HG02938 (cell line): ENCODE results near the gene G6PC1.
"Not testable (repeated sequence)": the region's sequence is repeated elsewhere in the genome, so short reads cannot be mapped to it uniquely, and the experiment has no call there.

Experiments
- ATAC-seq: cut with Tn5 transposase; IDR thresholded peaks from one replicate; pipeline ENCODE4 v1.9.1; 2021; ENCODE audit warnings: mild to moderate bottlenecking, moderate library complexity; ENCODE audit not compliant: unreplicated experiment

The G6PC1 gene

DNA sequence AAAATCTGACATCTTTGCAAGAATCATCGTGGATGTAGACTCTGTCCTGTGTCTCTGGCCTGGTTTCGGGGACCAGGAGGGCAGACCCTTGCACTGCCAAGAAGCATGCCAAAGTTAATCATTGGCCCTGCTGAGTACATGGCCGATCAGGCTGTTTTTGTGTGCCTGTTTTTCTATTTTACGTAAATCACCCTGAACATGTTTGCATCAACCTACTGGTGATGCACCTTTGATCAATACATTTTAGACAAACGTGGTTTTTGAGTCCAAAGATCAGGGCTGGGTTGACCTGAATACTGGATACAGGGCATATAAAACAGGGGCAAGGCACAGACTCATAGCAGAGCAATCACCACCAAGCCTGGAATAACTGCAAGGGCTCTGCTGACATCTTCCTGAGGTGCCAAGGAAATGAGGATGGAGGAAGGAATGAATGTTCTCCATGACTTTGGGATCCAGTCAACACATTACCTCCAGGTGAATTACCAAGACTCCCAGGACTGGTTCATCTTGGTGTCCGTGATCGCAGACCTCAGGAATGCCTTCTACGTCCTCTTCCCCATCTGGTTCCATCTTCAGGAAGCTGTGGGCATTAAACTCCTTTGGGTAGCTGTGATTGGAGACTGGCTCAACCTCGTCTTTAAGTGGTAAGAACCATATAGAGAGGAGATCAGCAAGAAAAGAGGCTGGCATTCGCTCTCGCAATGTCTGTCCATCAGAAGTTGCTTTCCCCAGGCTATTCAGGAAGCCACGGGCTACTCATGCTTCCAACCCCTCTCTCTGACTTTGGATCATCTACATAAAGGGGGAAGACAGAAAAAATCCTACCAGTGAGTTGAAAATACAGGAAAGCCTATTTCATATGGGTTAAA, at the start of gene G6PC1:
Gene G6PC1 (plus strand): TSS at position 340 of the 872 bp plus-strand sequence. CDS start 78 bp downstream, at position 418.
- ATAC-seq = no peak

DNA sequence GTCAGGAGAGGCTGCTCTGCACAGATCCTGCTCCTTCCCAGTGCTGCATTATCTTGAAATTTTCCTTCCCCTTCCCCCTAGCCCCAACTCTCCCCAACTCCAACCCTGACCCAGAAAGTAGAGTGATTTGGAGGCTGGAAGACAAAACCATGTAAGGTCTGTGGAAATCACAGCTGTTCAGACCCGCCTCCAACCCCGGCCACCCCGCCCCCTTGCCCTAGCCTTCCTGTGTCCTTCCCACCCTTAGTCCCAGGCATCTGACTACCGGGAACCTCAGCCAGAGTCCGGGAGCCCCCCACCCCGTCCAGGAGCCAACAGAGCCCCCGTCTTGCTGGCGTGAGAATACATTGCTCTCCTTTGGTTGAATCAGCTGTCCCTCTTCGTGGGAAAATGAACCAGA, 49.6 kb upstream of the G6PC1 start, which contains the start of gene AOC3:
Gene AOC3 (plus strand): TSS at position 246 of the 400 bp plus-strand sequence. CDS start 145 bp downstream, at position 391.
- no peak for ATAC-seq

DNA sequence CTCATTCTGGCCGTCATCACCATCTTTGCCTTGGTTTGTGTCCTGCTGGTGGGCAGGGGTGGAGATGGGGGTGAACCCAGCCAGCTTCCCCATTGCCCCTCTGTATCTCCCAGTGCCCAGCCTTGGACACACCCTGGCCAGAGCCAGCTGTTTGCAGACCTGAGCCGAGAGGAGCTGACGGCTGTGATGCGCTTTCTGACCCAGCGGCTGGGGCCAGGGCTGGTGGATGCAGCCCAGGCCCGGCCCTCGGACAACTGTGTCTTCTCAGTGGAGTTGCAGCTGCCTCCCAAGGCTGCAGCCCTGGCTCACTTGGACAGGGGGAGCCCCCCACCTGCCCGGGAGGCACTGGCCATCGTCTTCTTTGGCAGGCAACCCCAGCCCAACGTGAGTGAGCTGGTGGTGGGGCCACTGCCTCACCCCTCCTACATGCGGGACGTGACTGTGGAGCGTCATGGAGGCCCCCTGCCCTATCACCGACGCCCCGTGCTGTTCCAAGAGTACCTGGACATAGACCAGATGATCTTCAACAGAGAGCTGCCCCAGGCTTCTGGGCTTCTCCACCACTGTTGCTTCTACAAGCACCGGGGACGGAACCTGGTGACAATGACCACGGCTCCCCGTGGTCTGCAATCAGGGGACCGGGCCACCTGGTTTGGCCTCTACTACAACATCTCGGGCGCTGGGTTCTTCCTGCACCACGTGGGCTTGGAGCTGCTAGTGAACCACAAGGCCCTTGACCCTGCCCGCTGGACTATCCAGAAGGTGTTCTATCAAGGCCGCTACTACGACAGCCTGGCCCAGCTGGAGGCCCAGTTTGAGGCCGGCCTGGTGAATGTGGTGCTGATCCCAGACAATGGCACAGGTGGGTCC, 49.0 kb upstream of the G6PC1 start:
- ATAC-seq = not testable (repeated sequence)

DNA sequence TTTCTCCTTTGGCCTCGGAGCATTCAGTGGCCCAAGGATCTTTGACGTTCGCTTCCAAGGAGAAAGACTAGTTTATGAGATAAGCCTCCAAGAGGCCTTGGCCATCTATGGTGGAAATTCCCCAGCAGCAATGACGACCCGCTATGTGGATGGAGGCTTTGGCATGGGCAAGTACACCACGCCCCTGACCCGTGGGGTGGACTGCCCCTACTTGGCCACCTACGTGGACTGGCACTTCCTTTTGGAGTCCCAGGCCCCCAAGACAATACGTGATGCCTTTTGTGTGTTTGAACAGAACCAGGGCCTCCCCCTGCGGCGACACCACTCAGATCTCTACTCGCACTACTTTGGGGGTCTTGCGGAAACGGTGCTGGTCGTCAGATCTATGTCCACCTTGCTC, 48.2 kb upstream of the G6PC1 start:
- ATAC-seq = no peak

DNA sequence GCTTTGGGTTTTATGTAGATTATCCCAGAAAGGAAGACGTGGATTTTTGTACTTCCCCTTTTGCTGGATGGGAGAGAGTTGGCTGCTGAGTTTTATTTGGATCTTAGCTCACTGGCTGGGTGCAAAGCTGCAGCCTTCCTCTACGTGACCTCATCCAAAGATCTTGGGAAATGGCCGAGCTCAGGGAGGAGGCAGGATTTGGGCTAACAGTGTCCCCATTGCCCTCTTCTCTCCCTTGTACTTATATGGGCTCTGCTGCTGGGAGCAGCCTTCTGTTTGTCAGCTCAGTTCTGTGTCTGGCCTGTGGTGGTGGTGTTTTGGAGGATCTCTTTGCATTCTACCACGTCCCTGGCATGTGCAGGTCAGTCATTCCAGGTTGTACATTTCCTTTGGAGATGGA, 47.6 kb upstream of the G6PC1 start:
- no peak for ATAC-seq

DNA sequence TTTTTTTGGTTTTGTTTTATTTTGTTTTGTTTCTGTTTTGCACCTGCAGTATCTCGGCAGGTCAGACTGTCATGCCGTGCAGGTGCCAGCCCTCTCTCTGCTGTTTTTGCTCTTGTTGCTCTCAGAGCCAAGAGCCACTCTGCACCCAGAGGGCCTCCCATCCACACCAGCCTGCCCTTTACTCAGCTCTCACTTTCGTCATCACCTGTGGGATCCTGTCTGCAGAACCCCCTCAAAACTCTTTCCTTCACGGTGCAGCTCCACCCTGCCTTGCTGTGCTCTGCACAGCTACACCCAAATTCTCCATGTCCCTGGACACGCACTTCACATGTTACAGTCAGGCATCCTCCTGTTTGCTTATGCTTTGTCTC, 47.0 kb upstream of the G6PC1 start:
- no peak for ATAC-seq

DNA sequence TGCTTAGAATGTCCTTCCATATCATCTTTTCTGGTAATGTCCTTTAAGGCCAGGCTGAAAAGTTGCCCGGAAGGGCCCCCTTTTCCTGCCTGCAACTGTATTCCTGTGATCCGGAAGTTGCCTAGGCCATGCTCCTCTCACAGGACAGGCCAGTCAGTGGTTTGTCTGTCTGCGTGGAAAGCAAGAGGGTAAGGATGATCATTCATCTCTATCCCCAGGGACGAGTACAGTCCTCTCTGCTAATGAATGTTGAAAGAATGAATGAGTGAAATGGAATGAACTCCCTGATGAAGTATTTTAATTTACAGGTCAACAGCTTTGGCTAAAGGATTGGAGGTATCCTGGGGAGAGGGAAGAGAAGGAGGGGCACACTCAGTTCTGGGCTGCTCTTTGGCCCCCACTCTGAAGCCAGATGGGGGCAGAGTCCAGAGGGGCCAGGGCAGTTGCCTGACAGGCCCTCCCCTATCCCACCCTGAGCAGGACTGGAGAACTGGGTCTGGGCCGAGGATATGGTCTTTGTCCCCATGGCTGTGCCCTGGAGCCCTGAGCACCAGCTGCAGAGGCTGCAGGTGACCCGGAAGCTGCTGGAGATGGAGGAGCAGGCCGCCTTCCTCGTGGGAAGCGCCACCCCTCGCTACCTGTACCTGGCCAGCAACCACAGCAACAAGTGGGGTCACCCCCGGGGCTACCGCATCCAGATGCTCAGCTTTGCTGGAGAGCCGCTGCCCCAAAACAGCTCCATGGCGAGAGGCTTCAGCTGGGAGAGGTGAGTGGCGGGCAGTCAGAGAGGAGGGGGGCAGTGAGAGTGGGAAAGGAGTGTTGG, 46.4 kb upstream of the G6PC1 start:
- ATAC-seq = no peak

DNA sequence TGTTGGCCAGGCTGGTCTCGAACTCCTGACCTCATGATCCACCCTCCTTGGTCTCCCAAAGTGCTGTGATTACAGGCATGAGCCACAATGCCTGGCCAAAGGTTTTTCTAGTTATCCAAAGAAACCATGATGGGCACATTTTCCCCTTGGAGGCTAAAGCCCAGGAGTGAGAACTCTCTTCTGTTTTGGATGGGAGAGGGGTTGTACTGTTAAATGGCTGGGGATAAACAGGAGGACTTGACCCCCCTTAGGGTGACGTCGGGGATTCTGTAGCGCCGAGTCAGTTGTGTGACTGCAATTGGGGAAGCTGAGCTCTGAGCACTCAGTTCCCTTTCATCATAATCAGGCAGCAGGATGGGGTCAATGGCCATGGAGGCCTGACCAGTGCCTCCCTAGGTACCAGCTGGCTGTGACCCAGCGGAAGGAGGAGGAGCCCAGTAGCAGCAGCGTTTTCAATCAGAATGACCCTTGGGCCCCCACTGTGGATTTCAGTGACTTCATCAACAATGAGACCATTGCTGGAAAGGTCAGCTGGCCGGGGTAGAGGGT, 45.5 kb upstream of the G6PC1 start:
- ATAC-seq = no peak

DNA sequence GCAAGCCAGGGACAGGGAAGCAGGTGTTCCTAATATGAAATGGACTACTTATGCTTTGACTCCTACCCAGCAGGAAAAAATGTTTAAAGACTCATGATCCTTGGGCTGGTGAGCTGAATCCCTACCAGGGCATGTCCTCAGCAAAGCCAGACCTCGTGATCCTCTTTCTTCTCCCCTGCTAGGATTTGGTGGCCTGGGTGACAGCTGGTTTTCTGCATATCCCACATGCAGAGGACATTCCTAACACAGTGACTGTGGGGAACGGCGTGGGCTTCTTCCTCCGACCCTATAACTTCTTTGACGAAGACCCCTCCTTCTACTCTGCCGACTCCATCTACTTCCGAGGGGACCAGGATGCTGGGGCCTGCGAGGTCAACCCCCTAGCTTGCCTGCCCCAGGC, 44.5 kb upstream of the G6PC1 start:
- ATAC-seq = not testable (repeated sequence)

DNA sequence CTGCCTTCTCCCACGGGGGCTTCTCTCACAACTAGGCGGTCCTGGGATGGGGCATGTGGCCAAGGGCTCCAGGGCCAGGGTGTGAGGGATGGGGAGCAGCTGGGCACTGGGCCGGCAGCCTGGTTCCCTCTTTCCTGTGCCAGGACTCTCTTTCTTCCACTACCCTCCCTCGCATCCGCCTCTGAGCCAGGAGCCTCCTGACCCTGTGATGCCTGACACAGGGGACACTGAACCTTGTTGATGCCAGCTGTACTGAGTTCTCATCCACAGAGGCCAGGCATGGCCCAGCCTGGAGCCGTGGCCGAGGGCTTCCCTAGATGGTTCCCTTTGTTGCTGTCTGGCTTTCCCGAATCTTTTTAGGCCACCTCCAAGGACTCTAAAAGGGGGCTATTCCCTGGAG, 44.1 kb upstream of the G6PC1 start:
- not testable (repeated sequence) for ATAC-seq

DNA sequence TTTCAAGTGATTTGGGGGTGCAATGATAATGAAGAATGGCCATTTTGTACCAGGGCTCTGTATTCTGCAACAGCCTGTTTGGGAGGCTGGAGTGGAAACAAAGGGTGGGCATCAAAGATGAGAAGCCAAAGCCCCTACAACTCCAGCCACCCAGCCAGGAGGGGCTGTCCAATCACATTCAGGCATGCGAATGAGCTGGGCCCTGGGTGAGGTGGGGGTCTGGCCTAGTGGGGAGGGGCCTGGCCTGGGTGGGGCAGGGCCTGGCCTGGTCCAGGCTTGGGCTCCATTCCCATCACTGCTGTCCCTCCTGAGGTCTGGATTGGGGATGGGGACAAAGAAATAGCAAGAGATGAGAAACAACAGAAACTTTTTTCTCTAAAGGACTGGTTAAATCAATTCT, 43.2 kb upstream of the G6PC1 start:
- no peak for ATAC-seq

DNA sequence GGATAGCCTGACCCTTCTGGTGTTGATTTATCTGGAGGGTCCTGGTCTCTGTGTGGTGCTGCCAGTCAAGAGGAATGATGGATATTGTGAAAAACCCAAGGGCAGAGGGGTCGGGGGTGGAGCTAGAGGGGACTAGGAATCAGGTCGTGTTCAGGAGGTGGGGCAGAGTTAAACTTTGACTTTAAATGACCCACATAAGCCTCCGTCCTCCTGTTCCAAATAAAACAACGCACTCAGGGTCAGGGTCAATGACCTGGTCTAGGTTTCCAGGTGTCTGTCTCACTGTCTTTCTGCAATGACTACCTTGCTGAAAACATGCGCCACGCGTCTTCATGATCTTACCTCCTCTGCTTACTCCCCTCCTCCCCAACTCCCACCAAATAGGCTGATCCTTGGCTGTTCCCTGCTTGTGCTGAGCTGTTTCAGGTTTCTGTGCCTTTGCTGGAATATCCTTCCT, 34.9 kb upstream of the G6PC1 start:
- no peak for ATAC-seq

DNA sequence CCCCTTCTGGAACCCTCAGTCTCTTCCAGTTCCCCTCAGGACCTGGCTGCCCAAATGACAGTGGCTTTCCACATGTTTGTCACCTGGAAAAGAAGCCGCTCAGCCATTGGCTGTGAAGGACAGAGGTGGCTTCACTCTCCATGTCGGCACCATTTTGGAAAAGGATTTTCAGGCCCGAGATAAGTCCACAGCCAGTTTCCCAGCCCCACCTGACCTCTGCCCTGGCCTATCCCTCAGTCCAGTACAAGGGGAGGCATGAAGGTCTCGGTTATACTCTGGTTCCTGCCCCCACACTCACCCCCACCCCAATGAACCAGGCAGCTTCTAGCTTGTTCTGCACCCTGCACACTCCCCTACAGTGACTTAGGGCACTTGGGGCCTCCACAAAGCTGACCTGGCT, 34.4 kb upstream of the G6PC1 start:
- ATAC-seq = no peak

DNA sequence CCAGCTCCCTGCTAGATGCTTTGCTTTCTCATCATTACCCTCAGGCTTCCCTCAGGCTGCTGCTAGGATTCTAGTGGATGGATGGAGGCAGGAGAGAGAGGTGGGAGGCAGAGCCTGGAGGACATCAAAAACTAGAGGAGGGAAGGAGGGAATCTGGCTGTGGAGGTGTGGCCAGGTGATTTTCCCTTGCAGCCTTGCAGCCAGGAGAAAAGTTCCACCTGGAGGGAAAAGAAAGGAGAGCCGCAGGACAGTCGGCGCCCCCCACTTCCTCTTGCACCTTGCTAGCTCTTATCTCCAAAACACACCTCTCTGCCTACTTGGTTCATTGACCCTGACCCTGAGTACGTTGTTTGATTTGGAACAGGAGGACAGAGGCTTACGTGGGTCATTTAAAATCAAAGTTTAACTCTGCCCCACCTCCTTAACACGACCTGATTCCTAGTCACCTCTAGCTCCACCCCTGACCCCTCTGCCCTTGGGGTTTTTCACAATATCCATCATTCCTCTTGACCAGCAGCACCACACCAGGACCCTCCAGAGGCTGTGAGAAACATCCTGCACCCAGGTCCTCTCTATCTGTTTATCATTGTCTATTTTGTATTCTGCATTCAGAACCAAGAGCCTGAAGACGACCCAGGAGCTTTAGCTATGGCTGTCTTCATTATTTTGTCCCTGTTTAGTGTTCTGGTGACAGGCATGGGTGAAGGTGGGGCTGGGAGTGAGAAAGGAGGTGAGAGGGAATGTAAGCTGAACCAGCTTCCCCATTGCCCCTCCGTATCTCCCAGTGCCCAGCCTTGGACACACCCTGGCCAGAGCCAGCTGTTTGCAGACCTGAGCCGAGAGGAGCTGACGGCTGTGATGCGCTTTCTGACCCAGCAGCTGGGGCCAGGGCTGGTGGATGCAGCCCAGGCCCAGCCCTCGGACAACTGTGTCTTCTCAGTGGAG, 33.7 kb upstream of the G6PC1 start:
- ATAC-seq = no peak

DNA sequence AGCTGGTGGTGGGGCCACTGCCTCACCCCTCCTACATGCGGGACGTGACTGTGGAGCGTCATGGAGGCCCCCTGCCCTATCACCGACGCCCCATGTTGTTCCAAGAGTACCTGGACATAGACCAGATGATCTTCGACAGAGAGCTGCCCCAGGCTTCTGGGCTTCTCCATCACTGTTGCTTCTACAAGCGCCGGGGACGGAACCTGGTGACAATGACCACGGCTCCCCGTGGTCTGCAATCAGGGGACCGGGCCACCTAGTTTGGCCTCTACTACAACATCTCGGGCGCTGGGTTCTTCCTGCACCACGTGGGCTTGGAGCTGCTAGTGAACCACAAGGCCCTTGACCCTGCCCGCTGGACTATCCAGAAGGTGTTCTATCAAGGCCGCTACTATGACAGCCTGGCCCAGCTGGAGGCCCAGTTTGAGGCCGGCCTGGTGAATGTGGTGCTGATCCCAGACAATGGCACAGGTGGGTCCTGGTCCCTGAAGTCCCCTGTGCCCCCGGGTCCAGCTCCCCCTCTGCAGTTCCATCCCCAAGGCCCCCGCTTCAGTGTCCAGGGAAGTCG, 32.8 kb upstream of the G6PC1 start:
- ATAC-seq = not testable (repeated sequence)

DNA sequence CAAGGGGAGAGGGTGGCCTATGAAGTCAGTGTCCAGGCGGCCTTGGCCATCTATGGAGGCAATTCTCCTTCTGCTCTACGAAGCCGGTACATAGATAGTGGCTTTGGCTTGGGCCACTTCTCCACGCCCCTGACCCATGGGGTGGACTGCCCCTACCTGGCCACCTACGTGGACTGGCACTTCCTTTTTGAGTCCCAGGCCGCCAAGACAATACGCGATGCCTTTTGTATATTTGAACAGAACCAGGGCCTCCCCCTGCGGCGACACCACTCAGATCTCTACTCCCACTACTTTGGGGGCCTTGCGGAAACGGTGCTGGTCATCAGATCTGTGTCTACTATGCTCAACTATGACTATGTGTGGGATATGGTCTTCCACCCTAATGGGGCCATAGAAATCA, 32.3 kb upstream of the G6PC1 start:
- no peak for ATAC-seq

DNA sequence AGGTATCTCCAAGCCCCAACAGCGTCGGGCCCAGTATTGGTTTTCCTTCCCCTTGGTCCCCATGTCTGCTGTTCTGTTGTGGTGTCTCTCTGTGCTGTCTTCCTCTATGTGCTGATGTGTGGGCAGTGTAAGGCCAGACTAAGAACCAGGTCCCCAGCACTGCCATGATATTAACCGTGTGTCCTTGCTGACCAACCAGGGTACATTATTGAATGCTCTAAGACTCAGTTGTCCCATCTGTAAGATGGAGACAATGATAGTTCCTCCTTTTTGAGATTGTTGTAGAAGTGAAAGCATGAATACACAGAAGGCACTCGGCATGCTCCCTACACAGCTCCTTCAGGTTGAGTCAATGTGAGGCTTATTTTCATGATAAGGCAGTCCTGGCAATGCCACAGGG, 29.0 kb upstream of the G6PC1 start:
- ATAC-seq = no peak

DNA sequence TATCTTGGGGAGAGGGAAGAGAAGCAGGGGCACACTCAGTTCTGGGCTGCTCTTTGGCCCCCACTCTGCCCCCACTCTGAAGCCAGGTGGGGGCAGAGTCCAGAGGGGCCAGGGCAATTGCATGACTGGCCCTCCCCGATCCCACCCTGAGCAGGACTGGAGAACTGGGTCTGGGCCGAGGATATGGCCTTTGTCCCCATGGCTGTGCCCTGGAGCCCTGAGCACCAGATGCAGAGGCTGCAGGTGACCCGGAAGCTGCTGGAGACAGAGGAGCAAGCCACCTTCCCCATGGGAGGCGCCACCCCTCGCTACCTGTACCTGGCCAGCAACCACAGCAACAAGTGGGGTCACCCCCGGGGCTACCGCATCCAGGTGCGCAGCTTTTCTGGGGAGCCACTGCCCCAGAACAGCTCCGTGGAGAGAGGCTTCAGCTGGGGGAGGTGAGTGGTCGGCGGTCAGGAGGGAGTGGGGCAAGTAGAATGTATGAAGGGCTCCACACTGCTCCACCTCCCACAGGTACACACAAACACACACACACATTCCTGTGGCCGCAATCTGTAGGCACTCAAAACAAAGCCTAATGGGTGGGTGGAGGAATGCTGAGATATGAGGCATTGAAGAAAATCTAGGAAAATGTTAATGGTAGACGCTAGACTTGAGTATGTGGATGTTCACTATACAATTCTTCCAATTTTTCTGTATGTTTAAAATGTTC, 28.2 kb upstream of the G6PC1 start:
- ATAC-seq = no peak
